Stimulated activated CD8-positive, alpha-beta memory T cell treated with anti-CD3 and anti-CD28 coated beads, Interleukin-15, amount 100 ng/mL, for 4 hours (primary cell): ENCODE data around the gene AGAP5.

Source experiments
- DNase-seq, 2 donors: peaks; one replicate each; pipeline ENCODE4 v3.0.0-alpha.2; 2020; ENCODE audit warnings: low read depth in 2 of 2

The AGAP5 gene

GRCh38 chr10:73625884-73626752 lies 71.8 kb downstream of the AGAP5 start:
- DNase-seq, result peak; percentile 85 to 93

- DNase-seq, result no peak
Observed at GRCh38 chr10:73625004-73625883, 72.7 kb downstream of the AGAP5 start.
